Measurements from ENCODE around the gene UMAD1. TPM values are rescaled to one million over a fixed set of nuclear protein-coding genes. Genes with fewer than 3 reads are reported as not detected.

UMAD1 gene
- polyA plus RNA-seq, 1 of the 3 experiments (the other 2 are of a cell fraction), result 13.9 TPM

DNA sequence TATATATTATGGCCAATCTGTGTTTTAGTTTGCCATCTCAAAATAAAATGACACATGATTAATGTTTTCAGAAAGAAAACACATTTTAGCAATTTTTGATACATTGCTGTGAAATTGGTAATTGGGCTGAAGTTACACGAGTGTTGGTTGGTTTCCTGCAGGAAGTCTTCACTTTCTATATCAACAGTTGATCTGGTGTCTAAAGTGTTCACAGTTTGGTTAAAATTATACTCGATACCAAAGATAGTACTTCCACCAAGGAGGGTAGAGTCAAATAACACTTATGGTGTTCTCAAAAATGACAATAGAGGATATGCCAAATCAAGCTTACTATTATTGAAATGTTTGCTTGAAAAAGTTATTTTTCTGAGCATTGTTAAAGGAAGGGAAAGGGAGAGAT, 207.7 kb downstream of the UMAD1 start:
- Histone ChIP-seq H3K36me3 (replicated peaks in 1 of 2; ENCODE audit: control insufficient read depth in 1 of 2, insufficient read depth in 2 of 2, low read length in 1 of 2) (peaks cover 0 to 4% of the 10 kb centered on the region in 2 experiments), H2AFZ (ENCODE audit: low read depth) (no peak overlapping the region), H3K27ac (ENCODE audit: low read depth in 2 of 2, low read length in 1 of 2) (no peak overlapping the region), H3K79me2 (ENCODE audit: insufficient read depth) (no peaks in the 10 kb centered on the region), H3K4me1 (ENCODE audit: control insufficient read depth in 1 of 2, insufficient read depth in 2 of 2, low read depth in 1 of 2, low read length in 1 of 2) (no peaks in the 10 kb centered on the region; a peak in 1 of 4 replicates), H3K9me3 (no peaks in the 10 kb centered on the region), H4K20me1 (ENCODE audit: insufficient read depth) (no peaks in the 10 kb centered on the region), H3K9ac (no peak overlapping the region), H3K4me2 (no peak overlapping the region), H3K27me3 (ENCODE audit: insufficient read depth) (no peaks in the 10 kb centered on the region), H3K9me2 (no peaks in the 10 kb centered on the region), H3K4me3 (ENCODE audit: low read depth in 2 of 2, low read length in 1 of 2) (no peak overlapping the region), H3F3A (replicated peaks; ENCODE audit: insufficient read depth) (no peaks in the 10 kb centered on the region)
- TF ChIP-seq YY1 (IDR thresholded peaks at IDR 0.05; ENCODE audit: low read depth) (no peak), SMC3 (IDR thresholded peaks at IDR 0.05; ENCODE audit: low read depth, low read length) (no peak), ELF1 (IDR thresholded peaks at IDR 0.05) (no peak), GABPA (IDR thresholded peaks at IDR 0.05; ENCODE audit: low read depth) (no peak), EZH2phosphoT487 (IDR thresholded peaks at IDR 0.05; ENCODE audit: borderline replicate concordance, low read depth) (no peak), FOXM1 (IDR thresholded peaks at IDR 0.05; ENCODE audit: low read depth) (no peak), EP300 (IDR thresholded peaks at IDR 0.05; ENCODE audit: borderline replicate concordance in 1 of 2, low read depth in 1 of 2, low read length in 1 of 2) (no peak), RXRA (IDR thresholded peaks at IDR 0.05; ENCODE audit: borderline replicate concordance, low read depth) (no peak), POLR2AphosphoS5 (IDR thresholded peaks at IDR 0.05; ENCODE audit: low read depth, low read length) (no peak), SIN3A (IDR thresholded peaks at IDR 0.05; ENCODE audit: borderline replicate concordance, low read depth, low read length) (no peak)
- TF ChIP-seq, protein P1, sequence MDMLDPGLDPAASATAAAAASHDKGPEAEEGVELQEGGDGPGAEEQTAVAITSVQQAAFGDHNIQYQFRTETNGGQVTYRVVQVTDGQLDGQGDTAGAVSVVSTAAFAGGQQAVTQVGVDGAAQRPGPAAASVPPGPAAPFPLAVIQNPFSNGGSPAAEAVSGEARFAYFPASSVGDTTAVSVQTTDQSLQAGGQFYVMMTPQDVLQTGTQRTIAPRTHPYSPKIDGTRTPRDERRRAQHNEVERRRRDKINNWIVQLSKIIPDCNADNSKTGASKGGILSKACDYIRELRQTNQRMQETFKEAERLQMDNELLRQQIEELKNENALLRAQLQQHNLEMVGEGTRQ (IDR thresholded peaks at IDR 0.05; ENCODE audit: borderline replicate concordance, low read depth, low read length), result no peak
- TF ChIP-seq, protein P2, sequence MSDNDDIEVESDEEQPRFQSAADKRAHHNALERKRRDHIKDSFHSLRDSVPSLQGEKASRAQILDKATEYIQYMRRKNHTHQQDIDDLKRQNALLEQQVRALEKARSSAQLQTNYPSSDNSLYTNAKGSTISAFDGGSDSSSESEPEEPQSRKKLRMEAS (IDR thresholded peaks at IDR 0.05; ENCODE audit: low read depth), result no peak
- TF ChIP-seq, protein P3, sequence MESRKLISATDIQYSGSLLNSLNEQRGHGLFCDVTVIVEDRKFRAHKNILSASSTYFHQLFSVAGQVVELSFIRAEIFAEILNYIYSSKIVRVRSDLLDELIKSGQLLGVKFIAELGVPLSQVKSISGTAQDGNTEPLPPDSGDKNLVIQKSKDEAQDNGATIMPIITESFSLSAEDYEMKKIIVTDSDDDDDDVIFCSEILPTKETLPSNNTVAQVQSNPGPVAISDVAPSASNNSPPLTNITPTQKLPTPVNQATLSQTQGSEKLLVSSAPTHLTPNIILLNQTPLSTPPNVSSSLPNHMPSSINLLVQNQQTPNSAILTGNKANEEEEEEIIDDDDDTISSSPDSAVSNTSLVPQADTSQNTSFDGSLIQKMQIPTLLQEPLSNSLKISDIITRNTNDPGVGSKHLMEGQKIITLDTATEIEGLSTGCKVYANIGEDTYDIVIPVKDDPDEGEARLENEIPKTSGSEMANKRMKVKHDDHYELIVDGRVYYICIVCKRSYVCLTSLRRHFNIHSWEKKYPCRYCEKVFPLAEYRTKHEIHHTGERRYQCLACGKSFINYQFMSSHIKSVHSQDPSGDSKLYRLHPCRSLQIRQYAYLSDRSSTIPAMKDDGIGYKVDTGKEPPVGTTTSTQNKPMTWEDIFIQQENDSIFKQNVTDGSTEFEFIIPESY (IDR thresholded peaks at IDR 0.05; ENCODE audit: borderline replicate concordance, low read depth), result no peak
- DNase-seq, result no peak
- CTCF ChIA-PET, result interaction anchor here (0.6 to 1.3 kb wide), 2 partner anchors 8 to 115 kb away, joined by 3 to 4 read pairs; no protein-coding TSS in a partner anchor
- 95% methylated on average over 2 of the region's 2 CpGs for WGBS (ENCODE audit: low lambda C conversion rate)
- POLR2A ChIA-PET, result no interaction called here

DNA sequence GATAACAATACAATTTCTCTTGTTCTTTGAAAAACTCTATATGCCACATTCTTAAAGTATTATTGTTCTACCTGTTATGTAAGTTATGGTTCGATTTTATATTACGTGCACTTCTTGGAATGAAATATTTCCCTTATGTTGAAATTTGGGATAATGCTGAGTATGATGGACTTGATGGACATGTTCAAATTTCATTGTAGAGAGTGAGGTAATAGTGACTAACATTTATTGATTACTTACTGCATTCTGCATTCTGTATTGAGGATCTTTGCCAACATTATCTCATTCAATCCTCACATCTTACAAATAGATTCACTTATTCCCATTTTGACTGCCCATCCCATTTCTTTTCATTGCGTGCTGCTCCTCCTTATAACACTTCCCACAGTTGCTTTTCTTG, 208.3 kb downstream of the UMAD1 start:
- Histone ChIP-seq H3K79me2 (ENCODE audit: insufficient read depth) (no peaks in the 10 kb centered on the region), H3K9ac (no peak overlapping the region), H3K27ac (ENCODE audit: low read depth in 2 of 2, low read length in 1 of 2) (no peak overlapping the region), H4K20me1 (ENCODE audit: insufficient read depth) (no peaks in the 10 kb centered on the region), H3K4me3 (ENCODE audit: low read depth in 2 of 2, low read length in 1 of 2) (no peak overlapping the region), H3K36me3 (replicated peaks in 1 of 2; ENCODE audit: control insufficient read depth in 1 of 2, insufficient read depth in 2 of 2, low read length in 1 of 2) (peaks cover 0 to 4% of the 10 kb centered on the region in 2 experiments), H3K4me2 (no peak overlapping the region), H3K9me3 (no peaks in the 10 kb centered on the region), H3K27me3 (ENCODE audit: insufficient read depth) (no peaks in the 10 kb centered on the region), H3K9me2 (no peaks in the 10 kb centered on the region), H3F3A (replicated peaks; ENCODE audit: insufficient read depth) (no peaks in the 10 kb centered on the region), H3K4me1 (ENCODE audit: control insufficient read depth in 1 of 2, insufficient read depth in 2 of 2, low read depth in 1 of 2, low read length in 1 of 2) (no peaks in the 10 kb centered on the region; a peak in 1 of 4 replicates), H2AFZ (ENCODE audit: low read depth) (no peak overlapping the region)
- ChIA-PET CTCF (interaction anchor here (1.3 kb wide), 1 partner anchor 9 kb away, joined by 4 read pairs; no protein-coding TSS in a partner anchor), POLR2A (no interaction called here)
- 95% methylated on average over 3 of the region's 3 CpGs for WGBS (ENCODE audit: low lambda C conversion rate)
- no peak for DNase-seq
- TF ChIP-seq RAD21 (IDR thresholded peaks at IDR 0.05; ENCODE audit: low read length) (no peak), NRF1 (IDR thresholded peaks at IDR 0.05; ENCODE audit: low read depth, low read length) (no peak), GATA2 (CRISPR knock-in tag; IDR thresholded peaks at IDR 0.05) (no peak), POLR2AphosphoS5 (IDR thresholded peaks at IDR 0.05; ENCODE audit: low read depth, low read length) (no peak), EZH2phosphoT487 (IDR thresholded peaks at IDR 0.05; ENCODE audit: borderline replicate concordance, low read depth) (no peak), EP300 (IDR thresholded peaks at IDR 0.05; ENCODE audit: borderline replicate concordance in 1 of 2, low read depth in 1 of 2, low read length in 1 of 2) (no peak)
- TF ChIP-seq, protein P1 (IDR thresholded peaks at IDR 0.05; ENCODE audit: borderline replicate concordance, low read depth, low read length), result no peak
- TF ChIP-seq, protein P2 (IDR thresholded peaks at IDR 0.05; ENCODE audit: low read depth), result no peak
- TF ChIP-seq, protein P4, sequence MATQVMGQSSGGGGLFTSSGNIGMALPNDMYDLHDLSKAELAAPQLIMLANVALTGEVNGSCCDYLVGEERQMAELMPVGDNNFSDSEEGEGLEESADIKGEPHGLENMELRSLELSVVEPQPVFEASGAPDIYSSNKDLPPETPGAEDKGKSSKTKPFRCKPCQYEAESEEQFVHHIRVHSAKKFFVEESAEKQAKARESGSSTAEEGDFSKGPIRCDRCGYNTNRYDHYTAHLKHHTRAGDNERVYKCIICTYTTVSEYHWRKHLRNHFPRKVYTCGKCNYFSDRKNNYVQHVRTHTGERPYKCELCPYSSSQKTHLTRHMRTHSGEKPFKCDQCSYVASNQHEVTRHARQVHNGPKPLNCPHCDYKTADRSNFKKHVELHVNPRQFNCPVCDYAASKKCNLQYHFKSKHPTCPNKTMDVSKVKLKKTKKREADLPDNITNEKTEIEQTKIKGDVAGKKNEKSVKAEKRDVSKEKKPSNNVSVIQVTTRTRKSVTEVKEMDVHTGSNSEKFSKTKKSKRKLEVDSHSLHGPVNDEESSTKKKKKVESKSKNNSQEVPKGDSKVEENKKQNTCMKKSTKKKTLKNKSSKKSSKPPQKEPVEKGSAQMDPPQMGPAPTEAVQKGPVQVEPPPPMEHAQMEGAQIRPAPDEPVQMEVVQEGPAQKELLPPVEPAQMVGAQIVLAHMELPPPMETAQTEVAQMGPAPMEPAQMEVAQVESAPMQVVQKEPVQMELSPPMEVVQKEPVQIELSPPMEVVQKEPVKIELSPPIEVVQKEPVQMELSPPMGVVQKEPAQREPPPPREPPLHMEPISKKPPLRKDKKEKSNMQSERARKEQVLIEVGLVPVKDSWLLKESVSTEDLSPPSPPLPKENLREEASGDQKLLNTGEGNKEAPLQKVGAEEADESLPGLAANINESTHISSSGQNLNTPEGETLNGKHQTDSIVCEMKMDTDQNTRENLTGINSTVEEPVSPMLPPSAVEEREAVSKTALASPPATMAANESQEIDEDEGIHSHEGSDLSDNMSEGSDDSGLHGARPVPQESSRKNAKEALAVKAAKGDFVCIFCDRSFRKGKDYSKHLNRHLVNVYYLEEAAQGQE (IDR thresholded peaks at IDR 0.05; ENCODE audit: low read depth, low read length), result no peak
